ENCODE data around the gene CATSPER3. TPM values are rescaled to one million over a fixed set of nuclear protein-coding genes. Genes with fewer than 3 reads are reported as not detected.

The CATSPER3 gene
- total RNA-seq, 4 donors from 2014 or later, result 0.34 TPM; not detected in 3

DNA sequence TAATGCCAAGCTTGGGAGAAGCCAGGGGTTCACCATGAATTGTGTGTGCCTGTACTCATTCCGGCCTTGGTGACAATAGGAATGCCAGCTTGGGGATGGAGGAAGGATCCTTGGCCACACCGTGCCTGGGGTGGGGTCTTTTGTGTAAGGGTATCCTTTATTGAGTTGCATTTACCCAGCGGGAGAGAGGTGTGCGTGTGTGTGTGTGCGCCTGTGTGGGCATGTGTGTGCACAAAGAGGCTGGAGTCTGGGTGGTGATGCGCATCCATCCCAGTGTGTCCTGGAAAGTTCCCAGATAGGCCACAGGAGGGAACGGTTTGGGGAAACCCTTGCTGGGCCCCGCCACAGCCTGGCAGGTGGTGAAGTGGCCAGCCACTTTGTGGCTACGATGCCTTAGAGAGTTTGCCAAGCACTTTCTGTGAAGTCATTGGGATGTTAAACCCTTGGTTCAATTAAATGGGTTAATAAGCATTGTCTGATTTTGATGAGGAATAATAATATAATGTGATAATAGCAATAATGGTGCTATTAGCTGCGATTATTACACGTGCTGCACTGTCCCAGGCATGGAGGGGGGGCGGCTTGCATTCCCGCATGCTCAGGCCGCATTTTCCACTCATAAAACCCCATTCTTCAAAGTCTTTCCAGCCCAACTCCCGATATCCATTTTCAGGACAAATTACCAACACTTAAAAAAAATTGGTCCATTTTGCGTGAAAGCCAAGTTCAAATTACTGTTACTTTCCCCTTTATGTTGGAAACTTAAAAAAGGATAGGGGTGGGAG is 52.6 kb downstream of the CATSPER3 start:
- Histone ChIP-seq H3K27me3 (peaks cover 5% of the 10 kb centered on the region), H3K4me3 (no peak overlapping the region), H3K36me3 (no peaks in the 10 kb centered on the region), H3K4me1 (no peaks in the 10 kb centered on the region), H3K9me3 (no peaks in the 10 kb centered on the region), H3K27ac (no peak overlapping the region)
- TF ChIP-seq EP300 (IDR thresholded peaks at IDR 0.05) (no peak), POLR2AphosphoS5 (IDR thresholded peaks at IDR 0.05) (no peak), POLR2A (IDR thresholded peaks at IDR 0.05) (no peak)
- WGBS, result 80% methylated on average over 16 of the region's 16 CpGs
- DNase-seq (ENCODE audit: low spot score in 2 of 2), result peak in 1 of 2 donors; percentile 45

DNA sequence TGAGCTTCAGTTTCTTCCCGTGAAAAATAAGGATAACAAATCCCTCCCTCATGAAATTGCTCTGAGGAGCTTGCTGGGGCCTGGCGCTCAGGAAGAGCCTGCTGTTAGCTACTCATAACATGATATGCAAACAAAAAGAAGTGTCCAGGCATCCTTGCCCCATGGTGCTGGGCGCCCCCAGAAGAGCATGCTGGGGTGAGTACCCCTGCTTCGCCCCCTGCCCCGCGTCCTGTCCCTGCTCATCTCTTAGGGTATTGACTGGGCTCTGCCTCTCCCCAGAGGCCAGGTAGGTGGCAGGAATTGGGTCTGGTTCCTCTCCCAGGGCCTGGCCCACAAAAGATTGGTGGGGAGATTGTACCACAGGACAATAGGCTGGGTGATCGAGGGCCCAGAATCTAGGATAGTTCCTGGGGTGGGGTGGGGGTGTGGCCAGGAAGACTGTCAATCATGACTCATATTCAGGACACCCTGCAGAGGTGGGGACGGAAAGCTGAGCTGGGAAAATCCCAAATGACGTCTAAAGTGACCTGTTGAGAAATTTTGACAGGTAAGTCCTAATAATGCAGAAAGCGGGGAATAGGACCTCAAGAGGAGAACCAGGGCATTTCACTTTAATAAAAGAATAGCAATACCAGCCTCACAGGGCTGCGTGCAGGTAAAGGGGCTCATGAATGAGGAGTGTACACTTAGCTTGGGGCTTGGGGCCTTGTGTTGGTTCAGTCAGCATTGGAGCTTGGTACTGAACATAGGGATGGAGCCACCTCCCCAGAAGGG is 57.4 kb downstream of the CATSPER3 start:
- Histone ChIP-seq H3K36me3 (no peaks in the 10 kb centered on the region), H3K4me1 (peaks cover under 1% of the 10 kb centered on the region), H3K4me3 (no peak overlapping the region), H3K9me3 (no peaks in the 10 kb centered on the region), H3K27ac (no peak overlapping the region), H3K27me3 (peaks cover 51% of the 10 kb centered on the region)
- TF ChIP-seq POLR2AphosphoS5 (IDR thresholded peaks at IDR 0.05) (no peak), EP300 (IDR thresholded peaks at IDR 0.05) (no peak), POLR2A (IDR thresholded peaks at IDR 0.05) (no peak)
- TF ChIP-seq, protein P1, sequence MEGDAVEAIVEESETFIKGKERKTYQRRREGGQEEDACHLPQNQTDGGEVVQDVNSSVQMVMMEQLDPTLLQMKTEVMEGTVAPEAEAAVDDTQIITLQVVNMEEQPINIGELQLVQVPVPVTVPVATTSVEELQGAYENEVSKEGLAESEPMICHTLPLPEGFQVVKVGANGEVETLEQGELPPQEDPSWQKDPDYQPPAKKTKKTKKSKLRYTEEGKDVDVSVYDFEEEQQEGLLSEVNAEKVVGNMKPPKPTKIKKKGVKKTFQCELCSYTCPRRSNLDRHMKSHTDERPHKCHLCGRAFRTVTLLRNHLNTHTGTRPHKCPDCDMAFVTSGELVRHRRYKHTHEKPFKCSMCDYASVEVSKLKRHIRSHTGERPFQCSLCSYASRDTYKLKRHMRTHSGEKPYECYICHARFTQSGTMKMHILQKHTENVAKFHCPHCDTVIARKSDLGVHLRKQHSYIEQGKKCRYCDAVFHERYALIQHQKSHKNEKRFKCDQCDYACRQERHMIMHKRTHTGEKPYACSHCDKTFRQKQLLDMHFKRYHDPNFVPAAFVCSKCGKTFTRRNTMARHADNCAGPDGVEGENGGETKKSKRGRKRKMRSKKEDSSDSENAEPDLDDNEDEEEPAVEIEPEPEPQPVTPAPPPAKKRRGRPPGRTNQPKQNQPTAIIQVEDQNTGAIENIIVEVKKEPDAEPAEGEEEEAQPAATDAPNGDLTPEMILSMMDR (IDR thresholded peaks at IDR 0.05), result no peak
- 83% methylated on average over 10 of the region's 11 CpGs for WGBS
- DNase-seq (ENCODE audit: low spot score in 2 of 2), result peak in 1 of 2 donors; percentile 37

DNA sequence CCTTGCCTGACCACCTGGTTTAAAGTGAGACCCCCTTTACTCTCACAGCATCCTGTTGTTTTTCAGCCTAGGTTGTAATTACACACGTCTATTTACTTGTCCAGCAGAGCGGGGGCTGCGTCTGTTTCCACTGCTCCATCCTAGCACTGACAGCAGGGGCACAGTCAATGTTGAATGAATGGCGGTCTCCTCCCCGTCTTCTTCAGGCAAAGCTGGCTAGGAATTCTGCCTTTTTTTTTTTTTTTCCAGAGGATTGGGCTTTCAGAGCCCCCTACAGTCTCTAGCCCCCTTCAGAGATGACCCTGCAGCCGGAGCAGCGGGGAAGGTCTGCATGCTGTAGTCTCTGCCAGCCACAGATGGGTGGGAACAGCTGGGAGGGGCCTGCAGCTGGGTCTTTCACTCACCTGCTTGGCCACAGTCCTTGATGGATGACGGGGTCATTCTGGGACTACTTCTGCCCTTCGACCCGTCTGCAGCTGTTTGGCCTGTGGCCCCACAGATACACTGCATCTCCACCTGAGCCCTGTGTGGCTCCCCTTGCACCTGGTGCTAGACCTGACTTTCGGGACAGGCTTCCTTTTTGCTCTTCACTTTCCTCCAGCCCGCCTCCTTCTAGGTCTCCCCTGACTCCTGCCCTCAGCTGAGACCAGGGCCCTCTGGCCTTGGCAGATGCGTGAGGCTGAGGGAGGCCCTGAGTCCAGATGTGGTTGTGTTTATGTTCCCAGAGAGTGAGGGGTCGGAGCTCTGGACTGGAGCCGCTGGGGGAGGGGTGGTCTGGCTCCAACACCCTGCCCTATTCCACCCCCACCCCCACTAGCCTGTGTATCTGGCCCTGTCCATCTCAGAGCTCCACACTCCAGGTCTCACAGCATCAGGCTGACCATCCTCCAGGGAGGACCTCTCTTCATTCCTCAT is 58.3 kb downstream of the CATSPER3 start:
- H3K27me3 ChIP-seq, result peaks cover 60% of the 10 kb centered on the region
- TF ChIP-seq, protein P1 (IDR thresholded peaks at IDR 0.05), result no peak
- TF ChIP-seq POLR2AphosphoS5 (IDR thresholded peaks at IDR 0.05) (no peak), EP300 (IDR thresholded peaks at IDR 0.05) (no peak), POLR2A (IDR thresholded peaks at IDR 0.05) (no peak)
- 91% methylated on average over 12 of the region's 15 CpGs for WGBS
- H3K4me3 ChIP-seq, result no peak overlapping the region
- H3K27ac ChIP-seq, result no peak overlapping the region
- peaks cover 9% of the 10 kb centered on the region for H3K4me1 ChIP-seq
- no peaks in the 10 kb centered on the region for H3K36me3 ChIP-seq
- H3K9me3 ChIP-seq, result no peaks in the 10 kb centered on the region
- DNase-seq (ENCODE audit: low spot score in 2 of 2), result no peak

DNA sequence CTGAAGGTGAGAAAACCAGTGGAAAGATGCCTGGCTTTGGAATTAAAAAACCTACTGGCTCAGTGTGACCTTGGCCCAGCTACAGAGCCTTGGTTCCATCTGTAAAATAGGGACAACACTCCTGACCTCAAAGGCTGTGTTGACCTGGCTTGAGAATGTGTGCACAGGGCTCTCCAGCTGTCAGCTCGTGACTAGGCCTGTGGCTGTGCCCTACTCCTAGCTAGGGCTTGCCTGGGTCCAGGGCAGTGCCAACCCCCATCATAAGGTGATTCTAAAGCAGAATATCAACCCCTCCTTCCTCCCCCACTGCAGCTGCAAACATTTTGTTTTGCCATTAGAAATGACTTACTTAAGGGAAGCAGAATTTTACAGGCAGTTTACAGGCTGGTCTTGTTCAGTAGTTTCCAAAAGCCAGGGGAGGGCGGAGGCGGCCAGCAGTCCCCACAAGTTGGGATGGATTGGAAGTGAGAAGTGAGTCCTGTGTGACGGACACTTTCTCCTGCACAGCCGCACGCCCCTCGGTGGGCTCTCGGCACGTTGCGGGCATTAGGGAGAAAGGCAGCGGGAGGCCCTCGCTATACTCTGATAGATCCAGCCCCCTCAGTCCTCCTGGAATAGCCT is 59.0 kb downstream of the CATSPER3 start:
- H3K36me3 ChIP-seq, result no peaks in the 10 kb centered on the region
- H3K4me3 ChIP-seq, result no peak overlapping the region
- peaks cover 67% of the 10 kb centered on the region for H3K27me3 ChIP-seq
- WGBS, result 100% methylated on average over 2 of the region's 12 CpGs
- TF ChIP-seq POLR2A (IDR thresholded peaks at IDR 0.05) (no peak), EP300 (IDR thresholded peaks at IDR 0.05) (no peak), POLR2AphosphoS5 (IDR thresholded peaks at IDR 0.05) (no peak)
- TF ChIP-seq, protein P1 (IDR thresholded peaks at IDR 0.05), result no peak
- H3K9me3 ChIP-seq, result no peaks in the 10 kb centered on the region
- no peak overlapping the region for H3K27ac ChIP-seq
- peaks cover 14% of the 10 kb centered on the region for H3K4me1 ChIP-seq
- DNase-seq (ENCODE audit: low spot score in 2 of 2), result no peak

DNA sequence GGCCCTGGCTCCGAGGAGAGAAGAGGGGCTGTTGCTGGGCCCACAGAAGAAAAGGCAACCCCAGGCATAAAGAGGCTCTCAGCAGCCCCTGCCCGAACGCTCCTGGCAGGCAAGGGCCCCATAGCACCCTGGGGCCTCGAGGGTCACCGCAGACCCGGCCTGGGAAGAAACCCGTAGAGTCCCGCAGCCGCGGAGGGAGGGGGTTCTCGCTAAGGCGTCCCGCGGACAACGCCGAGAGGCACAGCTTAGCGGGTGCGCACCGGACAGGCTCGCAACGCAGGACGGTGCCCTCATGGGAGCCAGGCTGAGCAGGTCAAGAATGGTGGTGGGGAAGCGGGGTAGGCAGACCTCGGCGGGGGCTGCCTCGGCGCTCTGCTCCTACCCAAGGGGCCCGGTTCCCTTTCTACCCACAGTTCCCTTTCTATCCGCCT is 59.6 kb downstream of the CATSPER3 start:
- Histone ChIP-seq H3K4me1 (peaks cover 14% of the 10 kb centered on the region), H3K4me3 (no peak overlapping the region), H3K27me3 (peaks cover 73% of the 10 kb centered on the region), H3K27ac (no peak overlapping the region), H3K36me3 (no peaks in the 10 kb centered on the region), H3K9me3 (no peaks in the 10 kb centered on the region)
- TF ChIP-seq POLR2A (IDR thresholded peaks at IDR 0.05) (no peak), EP300 (IDR thresholded peaks at IDR 0.05) (no peak)
- 39% methylated on average over 21 of the region's 29 CpGs for WGBS
- DNase-seq (ENCODE audit: low spot score in 2 of 2), result no peak

All from suprapubic skin (tissue), 4 donors.